Spleen (tissue), 3 donors: Measurements from ENCODE around the gene AURKA.

Source experiments
- POLR2A ChIP-seq, 3 donors: fragments of 450-650 bp; IDR thresholded peaks; one replicate each; pipeline ENCODE4 v1.5.1; 2017; ENCODE audit warnings: antibody characterized with exemption in 3 of 3, mild to moderate bottlenecking in 1 of 3
- POLR2AphosphoS5 ChIP-seq, 3 donors: sonication (generic); formaldehyde crosslinking; IDR thresholded peaks; one replicate each; pipeline ENCODE4 v1.5.1; 2017; ENCODE audit warnings: antibody characterized with exemption in 3 of 3

DNA sequence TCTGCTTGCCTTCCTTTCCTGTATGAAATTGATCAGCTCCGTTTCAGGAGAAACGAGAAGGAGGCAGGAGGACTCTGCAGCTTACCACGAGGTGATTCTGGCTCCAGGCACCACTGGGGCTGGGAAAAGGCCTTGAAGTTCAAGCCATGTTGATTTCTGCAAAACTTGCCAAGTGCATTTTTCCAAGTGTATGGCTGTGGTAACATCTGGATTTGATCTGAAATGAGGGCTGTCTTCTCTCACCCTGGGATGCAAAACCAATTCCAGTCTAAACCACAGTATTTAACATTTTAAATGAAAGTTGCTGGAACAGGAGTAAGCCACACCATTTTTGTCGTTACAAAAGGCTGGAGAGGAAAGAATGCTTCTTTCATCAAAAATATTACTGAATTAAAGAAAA is 69.3 kb downstream of the AURKA start:
- TF ChIP-seq POLR2A (IDR thresholded peaks at IDR 0.05) (no peak), POLR2AphosphoS5 (IDR thresholded peaks at IDR 0.05) (no peak)
